ENCODE data around the gene VSIG1. TPM values are rescaled to one million over a fixed set of nuclear protein-coding genes. Genes with fewer than 3 reads are reported as not detected.

VSIG1 gene
- polyA plus RNA-seq, 1 of the 3 experiments (the other 2 are of a cell fraction) = not detected

GRCh38 chrX:108032944-108033343, 11.9 kb upstream of the VSIG1 start (continued):
- TF ChIP-seq IRF3 (IDR thresholded peaks at IDR 0.05; ENCODE audit: low read depth, low read length) = no peak
- no peak for TF ChIP-seq POLR2AphosphoS5 (IDR thresholded peaks at IDR 0.05; ENCODE audit: low read depth, low read length)
- no peak for TF ChIP-seq MEF2A (IDR thresholded peaks at IDR 0.05; ENCODE audit: borderline replicate concordance, low read depth)
- TF ChIP-seq ZBTB33 (IDR thresholded peaks at IDR 0.05; ENCODE audit: borderline replicate concordance, low read depth) = no peak
- no peak for TF ChIP-seq FOXJ3 (CRISPR knock-in tag; IDR thresholded peaks at IDR 0.05)
- TF ChIP-seq USF2 (IDR thresholded peaks at IDR 0.05; ENCODE audit: borderline replicate concordance, low read depth, low read length) = no peak

- ChIA-PET CTCF (no interaction called here), POLR2A (no interaction called here)
- H3K9ac ChIP-seq = no peak overlapping the region
- DNase-seq = no peak
- H3K27me3 ChIP-seq (ENCODE audit: insufficient read depth) = peaks cover under 1% of the 10 kb centered on the region; the same call in 1 of the 2 replicates
- 23% methylated on average over 3 of the region's 3 CpGs for WGBS (ENCODE audit: low lambda C conversion rate)
- H3F3A ChIP-seq (replicated peaks; ENCODE audit: insufficient read depth) = no peaks in the 10 kb centered on the region
- no peaks in the 10 kb centered on the region for H3K36me3 ChIP-seq (replicated peaks in 1 of 2; ENCODE audit: control insufficient read depth in 1 of 2, insufficient read depth in 2 of 2, low read length in 1 of 2)
- no peaks in the 10 kb centered on the region for H3K9me3 ChIP-seq
- H3K4me2 ChIP-seq = no peak overlapping the region
- no peak overlapping the region for H3K4me3 ChIP-seq (ENCODE audit: low read depth in 2 of 2, low read length in 1 of 2)
- no peaks in the 10 kb centered on the region for H3K79me2 ChIP-seq (ENCODE audit: insufficient read depth)
- no peak overlapping the region for H2AFZ ChIP-seq (ENCODE audit: low read depth)
- H3K4me1 ChIP-seq (ENCODE audit: control insufficient read depth in 1 of 2, insufficient read depth in 2 of 2, low read depth in 1 of 2, low read length in 1 of 2) = no peaks in the 10 kb centered on the region
- no peaks in the 10 kb centered on the region for H4K20me1 ChIP-seq (ENCODE audit: insufficient read depth)
- no peaks in the 10 kb centered on the region for H3K9me2 ChIP-seq
- no peak overlapping the region for H3K27ac ChIP-seq (ENCODE audit: low read depth in 2 of 2, low read length in 1 of 2)
- TF ChIP-seq GABPA (IDR thresholded peaks at IDR 0.05; ENCODE audit: low read depth) (no peak), YY1 (IDR thresholded peaks at IDR 0.05; ENCODE audit: low read depth) (no peak), REST (IDR thresholded peaks at IDR 0.05; ENCODE audit: low read depth, low read length) (no peak), NRF1 (IDR thresholded peaks at IDR 0.05; ENCODE audit: low read depth, low read length) (no peak), CHD2 (IDR thresholded peaks at IDR 0.05; ENCODE audit: low read length, partially characterized antibody) (no peak), ZBTB33 (IDR thresholded peaks at IDR 0.05; ENCODE audit: borderline replicate concordance, low read depth) (no peak), JUND (IDR thresholded peaks at IDR 0.05) (no peak), NFIC (IDR thresholded peaks at IDR 0.05; ENCODE audit: borderline replicate concordance) (no peak), RCOR1 (IDR thresholded peaks at IDR 0.05; ENCODE audit: low read length) (no peak), TCF12 (IDR thresholded peaks at IDR 0.05) (no peak), EZH2phosphoT487 (IDR thresholded peaks at IDR 0.05; ENCODE audit: borderline replicate concordance, low read depth) (no peak), RXRA (IDR thresholded peaks at IDR 0.05; ENCODE audit: borderline replicate concordance, low read depth) (no peak), IRF3 (IDR thresholded peaks at IDR 0.05; ENCODE audit: low read depth, low read length) (no peak), FOXJ3 (CRISPR knock-in tag; IDR thresholded peaks at IDR 0.05) (no peak), USF2 (IDR thresholded peaks at IDR 0.05; ENCODE audit: borderline replicate concordance, low read depth, low read length) (no peak), SMC3 (IDR thresholded peaks at IDR 0.05; ENCODE audit: low read depth, low read length) (no peak), FOXM1 (IDR thresholded peaks at IDR 0.05; ENCODE audit: low read depth) (no peak), MEF2A (IDR thresholded peaks at IDR 0.05; ENCODE audit: borderline replicate concordance, low read depth) (no peak)
Observed at GRCh38 chrX:108033890-108034289, 11.0 kb upstream of the VSIG1 start.

Data from SK-N-SH (cell line).